AG09319 (cell line): Measurements from ENCODE around the gene TMTC2.

ENCODE experiments used
- DNase-seq: peaks from one replicate; pipeline ENCODE4 v3.0.0-alpha.2; 2010; ENCODE audit warnings: low read depth; ENCODE audit errors: extremely low read depth
- CTCF ChIP-seq: IDR thresholded peaks from 2 replicates; pipeline ENCODE4 v1.5.1; 2011; ENCODE audit warnings: low read depth, mild to moderate bottlenecking, inconsistent platforms, low read length, moderate library complexity

The TMTC2 gene

GRCh38 chr12:82651489-82651888 lies 35.2 kb upstream of the TMTC2 start:
- no peak for DNase-seq
- no peak for TF ChIP-seq CTCF

GRCh38 chr12:82652071-82652470 lies 34.6 kb upstream of the TMTC2 start:
- TF ChIP-seq CTCF: no peak
- no peak for DNase-seq

GRCh38 chr12:82655751-82656150 lies 31.0 kb upstream of the TMTC2 start:
- no peak for DNase-seq
- no peak for TF ChIP-seq CTCF

GRCh38 chr12:82659343-82660207 lies 27.1 kb upstream of the TMTC2 start:
- DNase-seq: no peak
- no peak for TF ChIP-seq CTCF

GRCh38 chr12:82660541-82661325 lies 26.0 kb upstream of the TMTC2 start:
- TF ChIP-seq CTCF: no peak
- DNase-seq: no peak

- no peak for TF ChIP-seq CTCF
- DNase-seq: no peak
Observed at GRCh38 chr12:82663893-82664292, 22.8 kb upstream of the TMTC2 start.
